B cell (primary cell): Measurements from ENCODE around the gene KIAA1217.

ENCODE experiments used
- CTCF ChIP-seq: fragments of 200-600 bp; IDR thresholded peaks from one replicate; pipeline ENCODE4 v1.8.0; 2022; ENCODE audit warnings: antibody characterized with exemption, mild to moderate bottlenecking
- EZH2 ChIP-seq: IDR thresholded peaks from 2 replicates; pipeline ENCODE4 v1.6.1; 2012; ENCODE audit warnings: borderline replicate concordance, low read depth, mild to moderate bottlenecking, moderate library complexity, low read length; ENCODE audit not compliant: insufficient read depth, poor library complexity, severe bottlenecking

- no peak for TF ChIP-seq CTCF
- TF ChIP-seq EZH2 = no peak
Measured at GRCh38 chr10:24571870-24572450, 363.0 kb downstream of the KIAA1217 start.
